AG04449 (cell line): ENCODE measurements around the gene LAMA5.

ENCODE experiments used
- CTCF ChIA-PET: fragments of 350-600 bp; formaldehyde crosslinking; extraction: SDS; loops from one replicate; lab custom pipeline; 2021; ENCODE audit warnings: antibody characterized with exemption; lab: Yijun Ruan, JAX
- POLR2A ChIA-PET: fragments of 400-600, 350-600 bp; formaldehyde crosslinking; extraction: SDS; loops from one replicate; lab custom pipeline; 2020; ENCODE audit warnings: antibody characterized with exemption, inconsistent platforms; lab: Yijun Ruan, JAX
- DNase-seq: peaks from one replicate; pipeline ENCODE4 v3.0.0-alpha.2; 2010; ENCODE audit warnings: low read depth, low spot score
- H3K4me3 ChIP-seq: 2 replicates; pipeline ENCODE4 v1.5.1; 2011; ENCODE audit warnings: low read depth, mild to moderate bottlenecking, control low read depth, low read length
- CTCF ChIP-seq: IDR thresholded peaks from one replicate; pipeline ENCODE4 v1.5.1; 2011; ENCODE audit warnings: mild to moderate bottlenecking, moderate library complexity, low read length, control low read depth, inconsistent platforms; ENCODE audit not compliant: insufficient read depth; ENCODE audit errors: missing control alignments

Gene LAMA5

DNA sequence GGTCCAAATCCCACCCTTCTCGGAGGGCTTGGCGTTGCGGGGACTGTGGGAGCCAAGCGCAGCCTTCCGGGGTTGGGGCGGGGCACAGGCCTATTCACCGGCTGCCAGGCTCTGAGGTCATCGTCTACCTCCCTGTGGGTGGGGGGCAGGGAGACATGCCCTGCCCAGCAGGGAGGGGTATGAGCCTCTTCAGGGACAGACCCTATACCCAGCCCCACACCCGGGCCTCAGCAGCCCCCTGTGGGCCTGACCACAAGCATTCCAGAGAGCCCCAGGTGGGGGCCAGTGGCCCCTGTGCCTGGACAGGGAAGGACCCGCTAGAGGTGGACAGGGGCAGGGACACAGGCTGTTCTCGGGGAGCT, 11.6 kb downstream of the LAMA5 start:
- H3K4me3 ChIP-seq = no peak overlapping the region
- CTCF ChIA-PET = interaction anchor here (1.9 kb wide), 1 partner anchor 13 kb away, joined by 5 read pairs; no protein-coding TSS in a partner anchor
- no peak for DNase-seq
- TF ChIP-seq CTCF = no peak
- POLR2A ChIA-PET = no interaction called here

GRCh38 chr20:62354811-62355341, 12.2 kb downstream of the LAMA5 start:
- H3K4me3 ChIP-seq = no peak overlapping the region
- ChIA-PET CTCF (no interaction called here), POLR2A (interaction anchor here (0.5 kb wide), 1 partner anchor 517 kb away, joined by 5 read pairs; no protein-coding TSS in a partner anchor)
- DNase-seq = no peak
- no peak for TF ChIP-seq CTCF

- TF ChIP-seq CTCF = no peak
- H3K4me3 ChIP-seq = no peak overlapping the region
- DNase-seq = no peak
- CTCF ChIA-PET = no interaction called here
- POLR2A ChIA-PET = no interaction called here
Measured at GRCh38 chr20:62354031-62354808, 12.9 kb downstream of the LAMA5 start.

GRCh38 chr20:62353289-62354030, 13.7 kb downstream of the LAMA5 start:
- H3K4me3 ChIP-seq = no peak overlapping the region
- CTCF ChIA-PET = no interaction called here
- DNase-seq = no peak
- POLR2A ChIA-PET = no interaction called here
- TF ChIP-seq CTCF = no peak

DNA sequence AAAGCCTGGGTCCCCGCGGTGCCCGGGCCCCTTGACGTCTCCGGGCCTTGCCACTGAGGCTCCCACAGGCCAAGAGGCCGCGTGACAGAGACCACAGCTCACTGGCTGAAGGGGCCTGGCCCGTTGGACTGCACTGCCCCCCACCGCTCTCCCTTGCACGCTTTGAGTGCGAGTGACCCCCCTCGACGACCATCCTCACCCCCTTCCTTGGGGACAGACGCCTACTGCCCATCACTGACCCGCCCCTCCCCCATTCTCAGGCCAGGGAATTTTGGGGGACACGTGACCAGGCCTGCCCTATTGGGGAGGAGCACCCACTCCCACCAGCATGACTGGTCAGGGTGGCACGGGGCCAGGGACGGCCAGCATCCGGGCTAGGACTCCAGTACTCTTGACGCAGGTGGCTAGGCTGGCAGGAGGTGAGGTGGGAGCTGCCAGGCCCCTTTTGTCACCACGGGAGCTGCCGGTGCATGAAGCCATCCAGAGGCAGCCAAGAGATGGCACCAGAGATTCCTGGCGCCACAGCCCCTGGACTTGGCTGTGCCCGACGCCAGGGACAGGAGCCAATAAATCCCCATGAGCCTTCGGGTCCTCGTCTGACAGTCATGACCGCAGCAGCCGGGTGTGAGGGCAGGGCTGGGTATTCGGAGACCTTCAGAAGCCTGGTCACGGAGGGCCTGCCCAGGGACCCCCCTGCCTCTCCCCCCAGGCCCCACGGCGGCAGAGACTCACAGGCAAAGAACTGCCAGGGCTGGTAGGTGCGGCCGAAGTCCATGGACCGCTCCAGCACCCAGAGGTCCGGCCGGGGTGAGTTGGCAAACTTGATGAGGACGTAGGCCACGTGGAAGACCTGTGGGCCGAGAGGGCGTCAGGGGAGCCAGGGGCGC, 14.5 kb downstream of the LAMA5 start:
- no peak for TF ChIP-seq CTCF
- no peak overlapping the region for H3K4me3 ChIP-seq
- DNase-seq = no peak
- CTCF ChIA-PET = no interaction called here
- POLR2A ChIA-PET = no interaction called here
